C1 segment of cervical spinal cord (tissue), 14 donors: ENCODE measurements around the gene EXOSC5.
"Not testable (repeated sequence)": the region's sequence is repeated elsewhere in the genome, so short reads cannot be mapped to it uniquely, and the experiment has no call there.

ENCODE experiments used
- DNase-seq, 14 donors: peaks; one replicate each; lab custom pipeline; 2025; lab: John Stamatoyannopoulos, UW

The EXOSC5 gene

DNA sequence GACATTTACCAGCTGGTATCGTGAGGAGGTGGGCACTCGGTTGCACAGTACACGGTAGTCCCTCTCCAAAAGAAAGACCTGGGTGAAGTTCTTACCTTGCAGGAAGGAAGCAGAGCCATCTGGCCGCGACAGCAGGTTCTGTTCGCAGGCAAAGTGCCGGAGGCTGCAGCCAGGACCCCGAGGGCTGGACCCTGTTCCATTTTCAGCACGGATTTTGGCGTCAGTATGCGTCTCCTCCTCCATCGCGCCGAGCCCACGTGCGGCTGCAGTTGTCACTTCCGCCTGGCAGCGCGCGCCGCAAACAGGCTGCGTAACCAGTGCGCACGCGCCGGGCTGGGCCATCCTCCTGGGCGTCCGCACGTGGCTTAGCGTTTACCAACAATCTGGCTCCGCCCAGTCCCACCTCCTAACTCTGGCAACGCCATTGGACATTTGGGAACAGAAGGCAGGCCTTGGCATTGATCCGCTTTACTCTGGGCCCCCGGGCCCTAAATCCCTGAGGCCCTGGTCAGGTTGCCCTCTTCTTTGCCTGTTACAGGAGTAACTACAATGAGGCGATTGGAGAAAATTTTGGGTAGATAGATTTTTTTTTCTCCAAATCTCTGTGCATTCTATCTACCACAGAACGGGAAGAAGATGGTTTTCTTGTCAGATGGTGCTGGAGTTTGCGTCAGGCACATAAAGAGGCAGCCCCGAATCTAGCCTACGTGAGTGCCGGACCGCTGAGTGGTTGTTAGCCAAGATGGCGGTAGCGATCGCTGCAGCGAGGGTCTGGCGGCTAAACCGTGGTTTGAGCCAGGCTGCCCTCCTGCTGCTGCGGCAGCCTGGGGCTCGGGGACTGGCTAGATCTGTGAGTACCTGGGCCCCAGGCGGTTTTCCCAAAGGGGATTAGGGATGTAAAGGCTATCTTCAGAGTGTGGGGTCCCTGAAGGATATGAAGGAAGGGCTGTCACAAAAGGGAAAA is at the start of gene EXOSC5, which contains the start of gene BCKDHA:
Gene EXOSC5, minus strand, starts transcription at position 274 of the 964 bp plus-strand sequence. Its CDS starts 31 bp downstream, at position 243.
Gene BCKDHA, plus strand, starts transcription at position 733 of the 964 bp plus-strand sequence. Its CDS starts 10 bp downstream, at position 743.
- DNase-seq: peak; percentile 75 to 99 (median 97)

DNA sequence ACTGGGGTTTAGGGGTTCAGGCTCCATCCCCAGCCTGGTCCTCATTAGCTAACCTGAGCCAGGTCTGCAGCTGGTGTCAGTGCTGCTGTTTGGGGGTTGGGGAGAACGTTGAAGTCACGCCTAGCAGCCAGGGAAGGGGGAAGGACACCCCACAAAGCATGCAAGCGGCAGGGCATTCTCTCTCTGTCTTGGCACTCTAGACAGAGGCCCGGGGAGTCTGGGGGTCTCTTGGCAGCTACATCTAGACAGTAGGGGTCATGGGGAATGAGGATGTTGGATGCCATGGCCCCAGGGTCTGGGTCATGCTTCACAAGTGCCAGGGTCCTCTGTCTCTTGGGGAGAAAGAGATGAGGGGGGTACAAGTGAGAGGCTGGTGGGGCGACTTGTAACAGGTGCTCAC is 48.4 kb upstream of the EXOSC5 start:
- DNase-seq: no peak

DNA sequence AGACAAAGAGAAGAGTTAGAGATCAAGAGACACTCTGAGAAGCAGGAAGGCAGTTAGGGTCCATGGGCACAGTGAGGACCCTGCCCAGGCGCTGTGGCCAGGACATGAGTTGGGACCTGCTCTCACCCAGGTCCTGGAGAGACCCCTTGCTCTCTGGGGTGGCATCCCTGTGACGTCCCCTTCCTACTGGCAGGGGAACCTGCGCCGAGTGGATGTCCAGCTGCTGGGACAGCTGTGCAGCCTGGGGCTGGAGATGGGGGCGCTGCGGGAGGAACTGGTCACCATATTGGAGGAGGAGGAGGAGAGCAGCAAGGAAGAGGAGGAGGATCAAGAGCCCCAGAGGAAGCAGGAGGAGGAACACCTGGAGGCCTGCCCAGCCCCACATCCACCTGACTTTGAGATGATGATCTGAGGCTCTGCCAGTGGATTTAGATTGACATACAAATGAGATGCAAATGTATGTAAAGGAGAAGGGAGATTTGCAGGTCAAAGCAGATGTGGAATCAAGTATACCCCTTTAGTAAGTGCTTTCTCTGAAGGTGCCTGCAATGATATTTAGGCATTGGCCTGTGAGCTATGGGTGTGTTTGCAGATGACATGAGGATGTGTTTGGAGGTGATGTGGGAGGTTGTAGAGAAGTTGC is 46.8 kb upstream of the EXOSC5 start:
- no peak for DNase-seq

DNA sequence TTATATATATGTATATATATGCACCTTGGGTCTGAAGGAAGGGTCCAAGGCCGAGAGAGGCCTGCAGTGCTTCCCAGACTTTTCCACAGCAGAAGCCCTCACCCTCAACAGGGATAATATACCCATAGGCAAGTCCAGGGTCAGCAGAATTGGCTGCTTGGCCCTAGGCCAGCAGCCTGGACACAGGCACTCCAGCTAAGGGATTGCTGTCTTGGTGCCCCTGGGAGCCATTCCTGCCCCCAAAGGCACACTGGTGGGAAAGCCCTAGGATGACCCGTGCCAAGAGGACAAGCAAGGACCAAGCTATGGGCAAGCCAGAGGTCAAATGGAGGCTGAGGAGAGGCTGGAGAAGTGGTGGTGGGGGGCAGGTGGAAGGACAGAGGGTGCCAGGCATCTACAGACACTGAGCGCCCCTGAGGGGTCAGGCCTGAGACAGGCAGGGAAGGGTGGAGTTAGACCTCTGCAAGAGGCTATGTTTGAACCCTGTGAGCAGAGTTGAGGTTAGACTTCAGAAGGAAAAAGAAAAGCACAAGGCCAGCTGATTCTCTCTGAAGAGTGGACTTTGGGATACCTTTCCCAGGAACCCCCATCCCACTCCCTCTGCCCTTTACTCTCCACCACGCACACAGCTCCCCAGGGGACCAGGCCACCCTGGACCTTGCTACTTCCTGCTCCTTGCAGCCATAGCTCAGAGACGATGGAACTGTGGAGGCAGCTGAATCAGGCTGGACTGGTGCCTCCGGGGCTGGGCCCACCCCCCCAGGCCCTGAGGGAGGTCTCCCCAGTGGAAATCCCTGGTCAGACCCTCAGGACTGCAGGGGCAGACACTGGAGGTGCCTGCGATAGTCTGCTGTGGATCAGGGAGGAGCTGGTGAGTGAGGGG is 45.6 kb upstream of the EXOSC5 start, which contains the start of gene ERICH4:
Gene ERICH4, plus strand, starts transcription at position 684 of the 883 bp plus-strand sequence. Its CDS starts 14 bp downstream, at position 698.
- DNase-seq: no peak

DNA sequence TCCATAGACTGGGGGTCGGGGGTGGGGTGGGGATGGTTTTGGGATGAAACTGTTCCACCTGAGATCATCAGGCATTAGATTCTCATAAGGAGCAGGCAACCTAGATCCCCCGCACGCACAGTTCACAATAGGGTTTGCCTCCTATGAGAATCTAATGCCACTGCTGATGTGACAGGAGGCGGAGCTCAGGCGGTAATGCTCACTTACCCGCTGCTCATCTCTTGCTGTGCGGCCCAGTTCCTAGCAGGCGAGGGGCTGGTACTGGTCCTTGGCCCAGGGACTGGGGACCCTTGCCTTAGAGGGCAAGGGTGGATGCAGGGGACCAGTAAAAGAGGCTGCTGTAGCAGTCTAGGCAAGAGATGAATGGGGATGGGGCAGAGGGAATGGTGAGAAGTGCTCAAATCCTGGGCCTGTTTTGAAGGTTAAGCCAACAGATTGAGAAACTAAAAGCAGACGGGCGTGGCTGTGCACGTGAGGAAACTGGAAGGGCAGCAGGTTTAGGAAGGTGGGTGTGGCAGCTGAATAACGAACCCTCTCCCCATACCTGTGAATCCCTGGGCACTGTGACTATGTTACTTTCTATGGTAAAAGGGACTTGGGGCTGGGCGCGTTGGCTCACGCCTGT is 44.3 kb upstream of the EXOSC5 start:
- no peak for DNase-seq

DNA sequence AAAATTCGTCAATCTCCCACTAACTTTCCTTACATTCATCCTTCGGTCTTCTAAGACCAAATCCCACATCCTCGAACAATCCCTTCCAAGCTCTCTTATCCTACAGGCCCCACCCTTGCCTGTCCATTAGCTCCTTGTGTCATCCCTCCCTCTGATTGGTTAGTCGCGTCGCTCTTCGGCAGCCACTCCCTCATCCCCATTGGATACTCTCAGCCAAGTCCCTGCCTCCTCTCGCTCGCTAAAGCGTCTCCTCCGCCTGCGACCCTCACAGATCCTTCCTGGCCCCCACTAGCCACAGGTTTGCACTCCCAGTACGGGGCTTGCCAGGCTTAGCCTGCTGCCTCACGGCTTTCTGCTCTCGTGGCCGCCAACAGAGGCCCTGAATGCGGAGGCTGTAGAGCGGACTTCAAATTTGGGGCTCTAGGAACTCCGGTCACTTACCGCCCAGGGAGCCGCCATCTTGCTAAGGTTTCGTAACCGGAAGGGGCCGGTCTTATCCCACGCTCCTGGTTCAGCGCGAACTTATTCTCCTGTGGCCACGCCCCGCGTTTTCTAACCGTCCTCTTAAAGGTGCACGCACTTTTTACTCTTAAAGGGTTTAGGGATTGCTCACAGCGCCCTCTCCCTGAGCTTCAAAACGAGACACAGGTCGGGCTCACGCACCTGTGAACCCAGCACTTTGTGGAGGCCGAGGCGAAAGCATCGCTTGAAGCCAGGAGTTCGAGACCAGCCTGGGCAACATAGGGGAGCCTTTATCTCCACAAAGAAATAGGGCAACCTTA is 42.5 kb upstream of the EXOSC5 start, which contains the start of gene DMAC2:
Gene DMAC2, minus strand, starts transcription at position 472 of the 782 bp plus-strand sequence. Its CDS starts 13 bp downstream, at position 459.
- peak; percentile 72 to 99 (median 95) for DNase-seq

DNA sequence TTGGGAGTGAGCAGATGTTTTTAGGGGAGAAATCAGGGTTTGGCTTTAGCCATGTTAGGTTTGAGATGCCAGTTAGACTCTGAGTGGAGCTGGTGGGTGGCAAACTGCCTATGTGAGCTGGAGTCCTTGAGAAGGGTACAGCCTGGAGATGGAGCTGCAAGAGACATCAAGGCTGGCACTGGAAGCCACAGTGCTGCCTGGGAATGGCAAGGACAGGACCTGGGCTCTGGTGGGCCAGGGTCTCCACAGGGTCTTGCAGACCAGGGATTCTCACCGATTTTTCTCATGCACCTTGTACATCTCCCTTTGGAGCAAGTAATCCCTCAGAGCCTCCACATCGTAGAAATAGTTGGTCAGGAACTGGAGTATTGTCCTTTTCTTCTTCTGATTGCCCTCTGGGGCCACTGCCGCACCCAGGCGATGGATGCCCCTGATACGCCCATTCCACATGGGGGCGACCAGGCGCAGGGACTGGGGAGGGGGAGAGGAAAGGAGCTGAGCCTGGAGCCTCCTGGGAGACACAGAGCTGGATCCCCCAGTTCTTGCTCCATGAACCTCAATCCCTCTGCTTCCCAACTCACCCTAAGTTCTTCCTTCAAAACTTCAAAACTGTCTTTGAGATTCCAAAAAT is 40.9 kb upstream of the EXOSC5 start:
- DNase-seq: no peak

DNA sequence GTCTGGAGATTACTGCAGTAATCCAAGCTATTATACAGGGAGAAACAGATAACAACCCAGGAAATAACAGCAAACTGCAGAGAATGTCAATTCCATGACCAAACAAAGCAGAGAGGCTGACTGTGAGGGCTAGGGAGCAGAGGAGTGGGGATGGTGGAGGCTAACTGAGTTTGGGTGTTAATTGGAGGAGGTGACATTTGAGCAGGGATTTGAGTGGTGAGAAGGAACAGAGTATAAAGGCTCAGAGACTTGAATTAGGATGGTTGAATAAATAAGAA is 39.5 kb upstream of the EXOSC5 start:
- DNase-seq: no peak

DNA sequence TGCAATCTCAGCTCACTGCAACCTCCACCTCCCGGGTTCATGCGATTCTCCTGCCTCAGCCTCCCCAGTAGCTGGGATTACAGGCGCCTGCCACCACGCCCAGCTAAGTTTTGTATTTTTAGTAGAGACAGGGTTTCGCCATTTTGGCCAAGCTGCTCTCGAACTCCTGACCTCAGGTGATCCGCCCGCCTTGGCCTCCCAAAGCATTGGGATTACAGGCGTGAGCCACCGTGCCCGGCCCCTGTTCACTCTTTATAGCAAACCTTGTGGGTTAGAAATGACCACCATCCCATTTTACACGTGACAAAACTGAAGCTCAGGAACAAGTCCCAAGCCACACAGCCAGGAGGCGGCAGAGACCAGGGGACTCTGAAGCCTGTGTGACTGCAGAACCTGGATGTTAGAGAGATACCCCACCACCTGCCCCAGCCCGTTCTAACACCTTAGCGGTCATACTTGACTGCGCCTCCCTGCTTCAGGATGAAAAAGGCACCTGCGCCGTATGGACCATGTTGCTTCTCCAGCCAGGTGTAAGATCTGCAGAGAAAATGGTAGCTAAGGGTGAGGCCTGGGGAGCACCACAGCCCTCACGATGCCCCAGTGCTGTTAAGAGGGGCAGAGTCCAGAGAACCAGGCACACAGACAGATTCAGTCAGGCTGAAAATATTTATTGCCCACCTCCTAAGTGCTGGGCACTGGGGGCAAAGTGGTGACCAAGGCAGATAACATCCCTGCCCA is 38.9 kb upstream of the EXOSC5 start:
- no peak for DNase-seq

DNA sequence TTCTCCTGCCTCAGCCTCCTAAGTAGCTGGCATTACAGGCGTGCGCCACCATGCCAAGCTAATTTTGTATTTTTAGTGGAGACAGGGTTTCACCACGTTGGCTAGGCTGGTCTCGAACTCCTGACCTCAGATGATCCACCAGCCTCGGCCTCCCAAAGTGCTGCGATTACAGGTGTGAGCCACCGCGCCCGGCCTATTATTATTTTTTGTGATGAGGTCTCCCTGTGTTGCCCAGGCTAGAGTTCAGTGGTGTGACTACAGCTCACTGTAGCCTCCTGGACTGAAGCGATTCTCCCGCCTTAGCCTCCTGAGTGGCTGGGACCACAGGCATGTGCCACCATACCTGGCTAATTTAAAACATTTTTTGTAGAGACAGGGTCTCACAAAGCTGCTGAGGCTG is 38.2 kb upstream of the EXOSC5 start:
- not testable (repeated sequence) for DNase-seq

DNA sequence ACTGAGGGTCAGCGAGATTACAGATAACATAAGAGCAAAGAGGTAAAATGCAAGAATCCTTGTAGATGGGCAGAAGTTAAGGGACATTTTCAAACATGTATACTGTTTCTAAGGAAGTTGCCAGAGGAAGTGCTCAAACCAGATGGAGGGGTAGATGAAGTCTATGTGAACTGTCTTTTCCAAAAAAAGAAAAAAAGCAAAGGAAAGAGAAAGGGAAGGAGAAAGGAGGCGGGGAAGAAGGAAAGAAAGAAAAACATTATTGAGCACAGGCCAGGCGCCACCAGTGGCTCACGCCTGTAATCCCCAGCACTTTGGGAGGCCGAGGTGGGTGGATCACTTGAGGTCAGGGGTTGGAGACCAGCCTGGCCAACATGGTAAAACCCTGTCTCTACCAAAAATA is 37.3 kb upstream of the EXOSC5 start:
- DNase-seq: no peak

DNA sequence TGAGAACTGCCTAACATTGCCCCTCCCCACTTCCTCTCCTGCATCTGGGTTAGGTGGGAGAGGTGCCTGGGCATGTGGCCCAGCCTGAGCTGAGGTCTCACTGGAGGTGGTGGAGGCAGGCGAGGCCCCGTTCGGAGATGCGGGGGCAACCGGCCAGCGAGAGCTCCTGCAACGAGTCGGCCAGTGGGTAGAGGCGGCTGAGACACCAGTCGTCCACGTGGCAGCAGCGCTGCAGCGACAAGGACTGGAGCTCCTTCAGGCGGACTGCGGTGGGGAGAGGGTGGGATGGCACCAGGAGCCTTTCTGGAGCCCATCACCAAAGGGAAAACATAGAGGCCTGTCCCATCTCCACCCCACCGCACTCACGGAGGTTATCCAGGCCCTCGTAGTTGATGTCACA is 36.0 kb upstream of the EXOSC5 start:
- DNase-seq: no peak

DNA sequence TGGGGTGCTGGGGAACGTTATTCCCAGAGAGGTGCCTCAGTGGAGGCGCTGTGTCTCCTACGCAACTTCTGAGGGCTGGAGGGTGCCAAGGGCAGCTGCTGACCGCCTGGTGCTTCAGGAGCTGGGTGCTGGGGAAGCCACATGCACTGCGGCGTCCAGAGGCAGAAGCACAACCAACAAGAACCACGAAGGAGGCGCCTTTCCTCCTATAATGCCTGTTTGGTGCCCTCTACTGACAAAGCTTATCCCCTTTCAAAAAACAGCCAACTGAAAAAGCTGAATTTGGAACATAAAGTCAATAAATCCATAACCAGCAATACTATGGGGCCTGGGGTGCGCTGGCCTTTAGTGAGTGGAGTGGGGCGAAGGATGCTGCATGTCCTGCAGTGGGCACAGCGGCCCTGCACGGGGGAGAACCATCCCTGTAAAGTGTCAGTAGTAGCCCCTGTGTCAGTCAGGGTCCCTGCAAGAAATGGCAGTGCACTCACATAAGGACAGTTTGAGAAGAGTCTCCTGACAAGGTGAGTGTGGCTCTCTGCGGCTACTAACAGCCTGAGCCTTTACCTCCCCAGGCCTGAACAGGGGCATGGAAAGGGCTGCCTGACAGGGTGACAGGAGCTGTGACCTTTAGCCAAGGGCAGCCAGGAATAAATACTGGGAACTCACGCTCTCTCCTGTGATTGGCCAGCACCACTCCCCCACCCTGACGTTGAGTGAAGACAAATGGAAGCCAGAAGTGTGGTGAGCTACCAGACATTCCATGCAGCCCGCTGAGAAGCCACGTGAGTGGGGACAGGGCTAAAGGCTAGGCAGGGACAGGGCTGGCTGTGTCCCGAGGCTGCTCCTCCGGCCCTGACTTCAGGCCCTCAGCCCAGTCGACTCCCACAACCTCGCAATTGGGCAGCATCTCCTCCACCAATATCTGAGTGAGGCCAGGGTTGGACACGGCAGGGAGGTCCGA is 34.5 kb upstream of the EXOSC5 start:
- DNase-seq: peak in 2 of 14 donors; percentile 4 to 7

DNA sequence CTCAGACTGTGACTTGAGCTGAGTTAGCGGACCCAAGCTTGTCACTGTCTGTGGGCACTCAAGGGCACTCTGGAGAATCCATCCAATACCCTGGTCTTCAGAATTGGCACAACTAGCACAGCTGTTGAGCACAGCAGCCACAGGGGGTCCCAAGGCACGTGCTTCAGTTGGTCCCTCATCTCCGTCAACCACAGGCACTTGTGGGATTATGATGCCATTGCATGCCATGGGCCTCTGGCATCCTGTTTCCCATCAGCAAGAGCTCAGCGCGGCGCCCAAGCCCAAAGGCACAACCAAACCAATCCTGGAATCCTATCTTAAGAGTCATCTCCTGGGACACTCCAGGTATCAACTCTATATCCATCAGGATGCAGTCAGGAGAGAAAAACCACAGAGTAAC is 33.8 kb upstream of the EXOSC5 start:
- no peak for DNase-seq

DNA sequence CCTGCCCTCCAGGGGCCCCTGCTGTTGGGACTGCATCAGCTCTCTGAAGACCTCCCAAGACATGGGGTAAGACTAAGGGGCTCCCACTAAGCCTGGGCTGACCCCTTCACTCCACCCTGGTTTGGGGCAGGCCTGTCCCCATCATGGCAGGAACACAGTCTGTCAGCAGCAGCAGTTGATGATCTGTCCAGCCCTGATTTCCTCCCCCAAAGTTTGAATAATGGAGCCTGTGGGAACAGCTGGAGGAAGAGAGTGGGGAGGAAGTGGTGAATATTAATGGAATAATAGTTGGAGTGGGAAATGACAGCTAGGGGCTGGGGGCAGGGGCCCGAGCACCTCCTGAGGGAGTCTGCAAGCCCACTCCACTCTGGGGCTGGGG is 31.3 kb upstream of the EXOSC5 start:
- DNase-seq: no peak

DNA sequence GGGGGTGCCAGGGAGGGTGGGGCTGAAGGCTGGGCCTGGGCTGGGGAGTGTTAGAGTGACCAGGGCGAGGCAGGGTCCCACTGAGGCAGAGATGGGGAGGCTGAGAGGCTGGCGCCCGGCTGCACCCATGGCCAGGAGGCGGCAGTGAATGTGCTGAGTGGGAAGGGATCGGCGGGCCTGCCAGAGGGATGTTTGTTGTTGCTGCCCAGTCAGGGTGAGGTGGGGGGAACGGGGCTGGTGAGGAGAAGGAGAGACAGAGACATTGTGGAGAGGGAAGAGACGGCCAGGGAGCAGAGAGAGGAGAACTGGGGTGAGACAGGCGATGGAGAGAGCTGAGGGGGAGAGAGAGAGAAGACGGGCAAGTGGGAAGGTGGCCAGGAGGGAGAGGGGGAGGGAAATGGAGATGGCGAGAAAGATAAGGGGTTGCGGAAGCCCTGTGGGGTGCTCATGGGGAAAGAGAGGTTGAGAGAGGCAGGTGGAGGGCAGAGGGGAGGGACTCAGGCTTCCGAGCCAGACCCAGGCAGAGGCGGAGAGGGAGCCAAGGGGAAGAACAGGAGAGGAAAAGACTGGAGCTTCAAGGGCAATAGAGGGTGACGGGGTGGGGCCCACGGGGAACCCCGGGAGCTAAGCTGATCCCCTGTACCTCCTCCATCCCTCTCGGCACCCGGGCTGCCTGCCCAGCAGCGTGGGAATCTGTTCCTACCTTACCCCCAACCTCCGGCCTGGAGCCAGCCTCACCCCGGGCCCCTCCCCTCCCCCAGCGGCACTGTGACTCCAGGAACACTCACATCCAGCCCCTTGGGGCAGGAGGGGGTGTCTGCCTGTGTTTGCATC is 30.7 kb upstream of the EXOSC5 start:
- DNase-seq: peak in 1 of 14 donors; percentile 48
